Endothelial cell of umbilical vein (primary cell): Measurements from ENCODE around the gene CHMP3.

Experiments used
- CTCF ChIP-seq, 2 donors: IDR thresholded peaks; 1 replicate in 1 of 2; 2 replicates in 1 of 2; pipeline ENCODE4 v1.5.1; 2011; ENCODE audit warnings: low read length in 2 of 2, mild to moderate bottlenecking in 2 of 2, moderate library complexity in 2 of 2, control low read depth in 1 of 2, inconsistent platforms in 1 of 2, low read depth in 1 of 2; ENCODE audit not compliant: insufficient read depth in 1 of 2; ENCODE audit errors: extremely low read depth in 1 of 2
- EZH2 ChIP-seq: IDR thresholded peaks from 2 replicates; pipeline ENCODE4 v1.6.1; 2012; ENCODE audit warnings: borderline replicate concordance, low read depth, mild to moderate bottlenecking, moderate library complexity, low read length, inconsistent platforms; ENCODE audit not compliant: severe bottlenecking
- FOS ChIP-seq: IDR thresholded peaks from 2 replicates; pipeline ENCODE4 v1.6.1; 2011; ENCODE audit warnings: mild to moderate bottlenecking, low read length, moderate library complexity, borderline replicate concordance; ENCODE audit not compliant: insufficient read depth
- GATA2 ChIP-seq: IDR thresholded peaks from 2 replicates; pipeline ENCODE4 v1.7.0; 2011; ENCODE audit warnings: low read depth, mild to moderate bottlenecking, moderate library complexity, mixed read lengths, low read length; ENCODE audit not compliant: insufficient read length, insufficient read depth
- JUN ChIP-seq: IDR thresholded peaks from 2 replicates; pipeline ENCODE4 v1.6.1; 2011; ENCODE audit warnings: borderline replicate concordance, low read depth; ENCODE audit not compliant: insufficient read length, insufficient read depth
- MAX ChIP-seq: IDR thresholded peaks from 2 replicates; pipeline ENCODE4 v1.6.1; 2011; ENCODE audit not compliant: insufficient read depth, insufficient read length
- MYC ChIP-seq: IDR thresholded peaks from one replicate; pipeline ENCODE4 v1.6.1; 2011; ENCODE audit warnings: mild to moderate bottlenecking, low read depth, low read length
- POLR2A ChIP-seq: IDR thresholded peaks from 2 replicates; pipeline ENCODE4 v1.6.1; 2012; ENCODE audit warnings: low read depth, mild to moderate bottlenecking, control low read depth, low read length
- POLR2AphosphoS5 ChIP-seq: IDR thresholded peaks from 2 replicates; pipeline ENCODE4 v1.6.1; 2012; ENCODE audit warnings: low read depth, mild to moderate bottlenecking, control low read depth, low read length, moderate library complexity; ENCODE audit not compliant: insufficient read depth

GRCh38 chr2:86453836-86454235 is 109.4 kb downstream of the CHMP3 start:
- TF ChIP-seq CTCF (IDR thresholded peaks at IDR 0.05; ENCODE audit: extremely low read depth in 1 of 2, insufficient read depth in 1 of 2, low read depth in 1 of 2, low read length in 2 of 2) = no peak
- TF ChIP-seq EZH2 = no peak
- TF ChIP-seq POLR2A = no peak
- no peak for TF ChIP-seq POLR2AphosphoS5
- TF ChIP-seq MYC = no peak
- no peak for TF ChIP-seq MAX
- TF ChIP-seq FOS = no peak
- TF ChIP-seq JUN = no peak
- no peak for TF ChIP-seq GATA2
